Measurements from ENCODE around the gene OSBPL8. TPM values are rescaled to one million over a fixed set of nuclear protein-coding genes. Genes with fewer than 3 reads are reported as not detected.

The OSBPL8 gene
- total RNA-seq, 4 donors from 2014 or later = 83.6 to 131 (median 97.4) TPM

- no peak for TF ChIP-seq CTCF (IDR thresholded peaks at IDR 0.05; ENCODE audit: low read depth)
Measured at GRCh38 chr12:76460807-76461206, 98.8 kb downstream of the OSBPL8 start.

- TF ChIP-seq CTCF (IDR thresholded peaks at IDR 0.05; ENCODE audit: low read depth) = no peak
Measured at GRCh38 chr12:76457818-76458217, 101.8 kb downstream of the OSBPL8 start.

- no peak for TF ChIP-seq CTCF (IDR thresholded peaks at IDR 0.05; ENCODE audit: low read depth)
Measured at GRCh38 chr12:76457010-76457409, 102.6 kb downstream of the OSBPL8 start.

- no peak for TF ChIP-seq CTCF (IDR thresholded peaks at IDR 0.05; ENCODE audit: low read depth)
Measured at GRCh38 chr12:76455582-76456345, 103.8 kb downstream of the OSBPL8 start.

- TF ChIP-seq CTCF (IDR thresholded peaks at IDR 0.05; ENCODE audit: low read depth) = no peak
Measured at GRCh38 chr12:76451528-76451927, 108.0 kb downstream of the OSBPL8 start.

GRCh38 chr12:76450690-76451089 is 108.9 kb downstream of the OSBPL8 start:
- no peak for TF ChIP-seq CTCF (IDR thresholded peaks at IDR 0.05; ENCODE audit: low read depth)

- no peak for TF ChIP-seq CTCF (IDR thresholded peaks at IDR 0.05; ENCODE audit: low read depth)
Measured at GRCh38 chr12:76449993-76450392, 109.6 kb downstream of the OSBPL8 start.

Data from subcutaneous adipose tissue (tissue), 4 donors.